PC-3 (cell line): ENCODE data around the gene SH3PXD2A. TPM values are rescaled to one million over a fixed set of nuclear protein-coding genes. Genes with fewer than 3 reads are reported as not detected.

ENCODE experiments used
- ATAC-seq: fragments of 200-7000 bp; cut with Tn5 transposase; 2 replicates; pipeline ENCODE4 v1.9.1; 2020; ENCODE audit warnings: mild to moderate bottlenecking, moderate library complexity
- BruUV-seq: library from RNA; stranded (reverse); fragments of 400-500 nt; replicated peaks from 2 replicates; lab custom pipeline; 2021; lab: Mats Ljungman, UMichigan
- CTCF ChIA-PET: fragments of 300-600 bp; sonication (Branson Sonifier 250); formaldehyde crosslinking; loops from one replicate; lab custom pipeline; 2022; ENCODE audit warnings: antibody characterized with exemption; lab: Charles Lee
- POLR2A ChIA-PET: fragments of 300-600 bp; sonication (Branson Sonifier 250); formaldehyde crosslinking; loops from one replicate; lab custom pipeline; 2022; ENCODE audit warnings: antibody characterized with exemption; ENCODE audit not compliant: unreplicated experiment; lab: Charles Lee
- DNase-seq: peaks from one replicate; pipeline ENCODE4 v3.0.0-alpha.2; 2015
- H2AFZ ChIP-seq: fragments of 300-600 bp; sonication (generic); 2 replicates; pipeline ENCODE4 v1.6.0; 2016; ENCODE audit warnings: antibody characterized with exemption, low read length
- H3F3A ChIP-seq: fragments of 300-600 bp; sonication (generic); one replicate; pipeline ENCODE4 v1.6.0; 2017; ENCODE audit warnings: antibody characterized with exemption, low read length, control low read depth, mild to moderate bottlenecking; ENCODE audit not compliant: unreplicated experiment
- H3K27ac ChIP-seq: fragments of 300-600 bp; sonication (generic); 2 replicates; pipeline ENCODE4 v1.5.1; 2016; ENCODE audit warnings: mild to moderate bottlenecking, low read length
- H3K27me3 ChIP-seq: fragments of 300-600 bp; sonication (generic); 2 replicates; pipeline ENCODE4 v1.6.1; 2016; ENCODE audit warnings: low read length, mixed read lengths
- H3K36me3 ChIP-seq: fragments of 300-600 bp; sonication (generic); 2 replicates; pipeline ENCODE4 v1.6.1; 2016; ENCODE audit warnings: low read depth, mixed run types, low read length, mixed read lengths
- H3K4me1 ChIP-seq: fragments of 300-600 bp; sonication (generic); 2 replicates; pipeline ENCODE4 v1.5.1; 2016; ENCODE audit warnings: low read length; ENCODE audit not compliant: insufficient read depth
- H3K4me2 ChIP-seq: fragments of 300-600 bp; sonication (generic); 2 replicates; pipeline ENCODE4 v1.6.0; 2016; ENCODE audit warnings: low read length
- H3K4me3 ChIP-seq: fragments of 300-600 bp; sonication (generic); 2 replicates; pipeline ENCODE4 v1.5.1; 2016; ENCODE audit warnings: mild to moderate bottlenecking, low read length, mixed read lengths
- H3K79me2 ChIP-seq: fragments of 300-600 bp; sonication (generic); 2 replicates; pipeline ENCODE4 v1.6.1; 2017; ENCODE audit warnings: low read length, mixed read lengths
- H3K9ac ChIP-seq: fragments of 300-600 bp; sonication (generic); 2 replicates; pipeline ENCODE4 v1.6.0; 2016; ENCODE audit warnings: mild to moderate bottlenecking, low read length
- H3K9me2 ChIP-seq: fragments of 300-600 bp; sonication (generic); replicated peaks from 2 replicates; pipeline ENCODE4 v1.6.1; 2016; ENCODE audit warnings: mixed run types, low read length, mixed read lengths
- H3K9me3 ChIP-seq: fragments of 300-600 bp; sonication (generic); 2 replicates; pipeline ENCODE4 v1.6.1; 2016; ENCODE audit warnings: low read length, mixed read lengths
- H4K20me1 ChIP-seq: fragments of 300-600 bp; sonication (generic); 2 replicates; pipeline ENCODE4 v1.6.1; 2016; ENCODE audit warnings: low read length, mixed read lengths
- CTCF ChIP-seq: fragments of 300-600 bp; sonication (generic); conservative IDR thresholded peaks from 2 replicates; pipeline ENCODE4 v1.5.1; 2017; ENCODE audit warnings: antibody characterized with exemption, low read depth, mild to moderate bottlenecking, low read length
- EZH2 ChIP-seq: fragments of 300-600 bp; sonication (generic); IDR thresholded peaks from one replicate; pipeline ENCODE4 v1.6.1; 2017; ENCODE audit warnings: antibody characterized with exemption, mild to moderate bottlenecking, low read length; ENCODE audit not compliant: unreplicated experiment
- EZH2phosphoT487 ChIP-seq: fragments of 300-600 bp; sonication (generic); IDR thresholded peaks from 2 replicates; pipeline ENCODE4 v1.6.1; 2018; ENCODE audit warnings: mild to moderate bottlenecking, antibody characterized with exemption, low read length, borderline replicate concordance
- intact Hi-C: fragments of 100-400 bp; cut with micrococcal nuclease; formaldehyde crosslinking; loops from 2 replicates; pipeline ENCODE4 v1.9.0; 2023
- total RNA-seq: library from RNA; depleted of rRNA; stranded (reverse); fragments of >200 nt; gene quantifications from 2 replicates; pipeline ENCODE4 v1.2.3, GENCODE V29; 2014

The SH3PXD2A gene
- total RNA-seq, 1 experiment from 2014 or later = 3.4 TPM

DNA sequence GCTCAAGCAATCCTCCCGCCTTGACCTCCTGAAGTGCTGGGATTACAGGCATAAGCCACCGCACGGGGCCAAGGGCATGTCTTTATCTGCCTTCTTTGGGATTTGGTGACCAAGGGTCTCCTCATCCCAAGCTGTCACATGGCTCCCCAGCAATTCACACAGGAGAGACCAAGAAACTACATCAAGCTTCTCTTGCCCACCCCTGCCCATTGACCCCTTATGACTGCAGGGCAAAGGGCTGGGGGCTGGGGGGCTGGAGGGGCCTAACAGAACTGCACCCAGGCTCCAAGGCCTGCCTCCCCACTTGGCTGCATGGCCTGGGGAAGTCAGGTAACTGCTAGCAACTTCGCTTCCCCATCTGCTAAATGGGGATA is 137.1 kb downstream of the SH3PXD2A start:
- POLR2A ChIA-PET = no interaction called here
- H3K9me3 ChIP-seq = no peaks in the 10 kb centered on the region
- no peak overlapping the region for H2AFZ ChIP-seq
- H3K36me3 ChIP-seq = no peaks in the 10 kb centered on the region
- H3K4me1 ChIP-seq = peaks cover 30% of the 10 kb centered on the region
- no peak overlapping the region for H3K4me2 ChIP-seq
- no peaks in the 10 kb centered on the region for H3K9me2 ChIP-seq
- H3F3A ChIP-seq = no peaks in the 10 kb centered on the region
- no TSS peak for BruUV-seq
- TF ChIP-seq EZH2 = no peak
- TF ChIP-seq CTCF = no peak
- no peak for TF ChIP-seq EZH2phosphoT487
- H4K20me1 ChIP-seq = no peaks in the 10 kb centered on the region
- H3K9ac ChIP-seq = no peak overlapping the region
- no peak overlapping the region for H3K27ac ChIP-seq
- H3K4me3 ChIP-seq = no peak overlapping the region
- CTCF ChIA-PET = interaction anchor here (1.0 kb wide), 1 partner anchor 143 kb away, joined by 3 read pairs; no protein-coding TSS in a partner anchor
- H3K79me2 ChIP-seq = no peaks in the 10 kb centered on the region
- no peaks in the 10 kb centered on the region for H3K27me3 ChIP-seq
- DNase-seq = no peak
- intact Hi-C loops = loop anchor here (10.0 kb wide), 1 partner anchor 67 kb away; no protein-coding TSS in a partner anchor
- no peak for ATAC-seq

GRCh38 chr10:103717341-103718246 is 137.8 kb downstream of the SH3PXD2A start:
- intact Hi-C loops = loop anchor here (10.0 kb wide), 1 partner anchor 67 kb away; no protein-coding TSS in a partner anchor
- no peaks in the 10 kb centered on the region for H3K27me3 ChIP-seq
- H3K4me1 ChIP-seq = peaks cover 30% of the 10 kb centered on the region
- no peaks in the 10 kb centered on the region for H4K20me1 ChIP-seq
- H3K4me2 ChIP-seq = no peak overlapping the region
- DNase-seq = no peak
- no peaks in the 10 kb centered on the region for H3K36me3 ChIP-seq
- no peak overlapping the region for H3K4me3 ChIP-seq
- no TSS peak for BruUV-seq
- no peak for ATAC-seq
- H3K9me3 ChIP-seq = no peaks in the 10 kb centered on the region
- no peaks in the 10 kb centered on the region for H3K79me2 ChIP-seq
- ChIA-PET CTCF (no interaction called here), POLR2A (no interaction called here)
- TF ChIP-seq CTCF (no peak), EZH2phosphoT487 (no peak), EZH2 (no peak)
- no peak overlapping the region for H2AFZ ChIP-seq
- no peaks in the 10 kb centered on the region for H3F3A ChIP-seq
- H3K9ac ChIP-seq = no peak overlapping the region
- no peak overlapping the region for H3K27ac ChIP-seq
- H3K9me2 ChIP-seq = no peaks in the 10 kb centered on the region
